ENCODE measurements around the gene ADAMTS8. TPM values are rescaled to one million over a fixed set of nuclear protein-coding genes. Genes with fewer than 3 reads are reported as not detected.
A peak's percentile ranks its signal among the peaks of the same experiment; 100 is the strongest.

The ADAMTS8 gene
- total RNA-seq, 1 donor from 2014 or later = 4.8 TPM

DNA sequence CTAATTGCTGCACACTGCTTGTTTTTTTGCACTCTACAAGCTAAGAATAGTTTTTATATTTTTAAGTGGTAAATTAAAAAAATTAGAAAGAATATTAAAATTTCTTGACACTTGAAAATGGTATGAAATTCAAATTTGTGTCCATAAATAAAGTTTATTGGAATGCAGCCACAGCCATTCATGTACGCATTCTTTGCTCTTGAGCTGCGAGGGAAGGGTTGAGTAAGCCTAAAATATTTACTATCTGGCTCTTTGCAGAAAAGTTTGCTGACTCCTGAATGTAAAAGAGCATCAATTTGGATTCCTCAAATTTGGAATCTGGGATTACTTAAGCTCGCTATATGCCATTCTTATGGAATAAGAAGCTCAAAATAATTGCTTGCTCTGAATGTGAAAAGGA, 3.4 kb upstream of the ADAMTS8 start:
- Mint-ChIP-seq H3K36me3 (no peaks in the 10 kb centered on the region), H3K4me3 (no peak overlapping the region), H3K27me3 (peaks cover 38% of the 10 kb centered on the region), H3K27ac (no peak overlapping the region), H3K9me3 (no peaks in the 10 kb centered on the region), H3K4me1 (ENCODE audit: unreplicated experiment) (peaks cover 13% of the 10 kb centered on the region)
- TF ChIP-seq, protein P1, sequence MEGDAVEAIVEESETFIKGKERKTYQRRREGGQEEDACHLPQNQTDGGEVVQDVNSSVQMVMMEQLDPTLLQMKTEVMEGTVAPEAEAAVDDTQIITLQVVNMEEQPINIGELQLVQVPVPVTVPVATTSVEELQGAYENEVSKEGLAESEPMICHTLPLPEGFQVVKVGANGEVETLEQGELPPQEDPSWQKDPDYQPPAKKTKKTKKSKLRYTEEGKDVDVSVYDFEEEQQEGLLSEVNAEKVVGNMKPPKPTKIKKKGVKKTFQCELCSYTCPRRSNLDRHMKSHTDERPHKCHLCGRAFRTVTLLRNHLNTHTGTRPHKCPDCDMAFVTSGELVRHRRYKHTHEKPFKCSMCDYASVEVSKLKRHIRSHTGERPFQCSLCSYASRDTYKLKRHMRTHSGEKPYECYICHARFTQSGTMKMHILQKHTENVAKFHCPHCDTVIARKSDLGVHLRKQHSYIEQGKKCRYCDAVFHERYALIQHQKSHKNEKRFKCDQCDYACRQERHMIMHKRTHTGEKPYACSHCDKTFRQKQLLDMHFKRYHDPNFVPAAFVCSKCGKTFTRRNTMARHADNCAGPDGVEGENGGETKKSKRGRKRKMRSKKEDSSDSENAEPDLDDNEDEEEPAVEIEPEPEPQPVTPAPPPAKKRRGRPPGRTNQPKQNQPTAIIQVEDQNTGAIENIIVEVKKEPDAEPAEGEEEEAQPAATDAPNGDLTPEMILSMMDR (conservative IDR thresholded peaks at IDR 0.05) = no peak
- no peak for DNase-seq (ENCODE audit: extremely low spot score, unreplicated experiment)

DNA sequence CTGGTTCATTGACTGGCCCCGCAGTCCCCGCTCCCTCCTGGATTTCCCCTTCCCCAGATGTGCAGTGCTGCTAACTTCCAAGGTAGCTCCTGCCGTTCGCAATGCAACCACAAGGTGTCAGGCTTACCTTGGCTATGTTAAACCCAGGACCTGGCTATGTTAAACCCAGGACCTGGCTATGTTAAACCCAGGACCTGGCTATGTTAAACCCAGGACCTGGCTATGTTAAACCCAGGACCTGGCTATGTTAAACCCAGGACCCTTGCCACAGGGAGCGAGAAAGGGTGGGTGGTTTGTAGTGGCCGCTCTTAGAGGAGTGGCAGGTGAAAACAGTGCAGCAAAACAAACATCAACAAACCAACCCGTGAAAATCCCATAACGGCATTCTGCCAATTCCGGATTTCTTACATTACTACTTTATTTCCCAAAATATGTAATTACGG, 2.9 kb upstream of the ADAMTS8 start:
- Mint-ChIP-seq H3K9me3 (no peaks in the 10 kb centered on the region), H3K36me3 (no peaks in the 10 kb centered on the region), H3K27me3 (peaks cover 42% of the 10 kb centered on the region), H3K4me1 (ENCODE audit: unreplicated experiment) (peaks cover 13% of the 10 kb centered on the region), H3K27ac (no peak overlapping the region), H3K4me3 (peak overlapping the region; percentile 61)
- no peak for DNase-seq (ENCODE audit: extremely low spot score, unreplicated experiment)
- TF ChIP-seq, protein P1 (conservative IDR thresholded peaks at IDR 0.05) = peak; percentile 78

DNA sequence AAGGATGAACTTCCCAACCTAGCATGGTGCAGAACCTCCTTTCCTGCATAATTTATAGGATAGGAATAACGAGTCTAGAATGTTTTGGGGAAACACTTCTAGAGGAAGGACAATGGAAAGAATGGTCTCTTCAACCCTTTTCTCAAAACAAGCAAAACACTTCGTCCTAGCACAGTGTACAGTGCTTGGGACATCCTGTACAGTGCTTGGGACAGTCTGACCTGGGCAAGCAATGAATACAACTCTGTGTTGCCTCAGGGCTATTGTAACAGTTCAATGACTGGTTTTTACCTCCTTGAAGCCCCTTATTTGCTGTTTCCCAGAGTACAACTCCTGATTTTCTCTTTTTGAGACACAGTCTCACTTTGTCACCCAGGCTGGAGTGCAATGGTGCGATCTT, 1.6 kb upstream of the ADAMTS8 start:
- Mint-ChIP-seq H3K9me3 (no peaks in the 10 kb centered on the region), H3K27ac (no peak overlapping the region), H3K4me1 (ENCODE audit: unreplicated experiment) (peaks cover 13% of the 10 kb centered on the region), H3K27me3 (peaks cover 56% of the 10 kb centered on the region), H3K36me3 (no peaks in the 10 kb centered on the region), H3K4me3 (peak overlapping the region; percentile 85)
- TF ChIP-seq, protein P1 (conservative IDR thresholded peaks at IDR 0.05) = no peak
- DNase-seq (ENCODE audit: extremely low spot score, unreplicated experiment) = no peak

DNA sequence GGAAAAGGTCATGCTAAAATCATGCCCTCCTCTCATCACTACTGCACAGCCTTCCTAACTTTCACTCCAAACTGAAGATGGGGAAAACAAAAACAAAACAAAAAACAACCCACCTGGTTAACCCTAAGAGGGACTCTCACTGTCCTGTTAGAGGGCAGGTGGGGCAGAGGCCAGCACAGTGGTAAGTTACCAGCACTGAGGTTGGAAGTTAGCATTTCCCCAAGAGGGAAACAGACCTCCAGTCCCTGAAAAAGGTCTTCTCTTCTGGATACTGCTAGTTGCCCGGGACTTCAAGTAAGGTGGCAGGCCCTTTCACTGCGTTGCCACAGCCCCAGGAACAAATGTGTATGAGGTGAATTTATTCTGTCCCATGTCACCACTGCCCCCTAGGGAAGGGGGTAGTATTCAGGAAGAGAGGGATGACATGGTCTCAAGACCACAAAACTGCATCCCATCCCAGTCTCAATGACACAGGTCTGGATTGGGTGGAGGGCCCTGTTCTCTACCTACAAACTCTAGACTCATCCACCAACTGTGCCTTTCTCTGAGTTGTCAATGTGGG, 792 bp upstream of the ADAMTS8 start:
- H3K36me3 Mint-ChIP-seq = no peaks in the 10 kb centered on the region
- TF ChIP-seq, protein P1 (conservative IDR thresholded peaks at IDR 0.05) = no peak
- H3K27me3 Mint-ChIP-seq = peaks cover 64% of the 10 kb centered on the region
- DNase-seq (ENCODE audit: extremely low spot score, unreplicated experiment) = no peak
- peak overlapping the region; percentile 18 for H3K27ac Mint-ChIP-seq
- peaks cover 13% of the 10 kb centered on the region for H3K4me1 Mint-ChIP-seq (ENCODE audit: unreplicated experiment)
- H3K9me3 Mint-ChIP-seq = no peaks in the 10 kb centered on the region
- peak overlapping the region; percentile 85 for H3K4me3 Mint-ChIP-seq

DNA sequence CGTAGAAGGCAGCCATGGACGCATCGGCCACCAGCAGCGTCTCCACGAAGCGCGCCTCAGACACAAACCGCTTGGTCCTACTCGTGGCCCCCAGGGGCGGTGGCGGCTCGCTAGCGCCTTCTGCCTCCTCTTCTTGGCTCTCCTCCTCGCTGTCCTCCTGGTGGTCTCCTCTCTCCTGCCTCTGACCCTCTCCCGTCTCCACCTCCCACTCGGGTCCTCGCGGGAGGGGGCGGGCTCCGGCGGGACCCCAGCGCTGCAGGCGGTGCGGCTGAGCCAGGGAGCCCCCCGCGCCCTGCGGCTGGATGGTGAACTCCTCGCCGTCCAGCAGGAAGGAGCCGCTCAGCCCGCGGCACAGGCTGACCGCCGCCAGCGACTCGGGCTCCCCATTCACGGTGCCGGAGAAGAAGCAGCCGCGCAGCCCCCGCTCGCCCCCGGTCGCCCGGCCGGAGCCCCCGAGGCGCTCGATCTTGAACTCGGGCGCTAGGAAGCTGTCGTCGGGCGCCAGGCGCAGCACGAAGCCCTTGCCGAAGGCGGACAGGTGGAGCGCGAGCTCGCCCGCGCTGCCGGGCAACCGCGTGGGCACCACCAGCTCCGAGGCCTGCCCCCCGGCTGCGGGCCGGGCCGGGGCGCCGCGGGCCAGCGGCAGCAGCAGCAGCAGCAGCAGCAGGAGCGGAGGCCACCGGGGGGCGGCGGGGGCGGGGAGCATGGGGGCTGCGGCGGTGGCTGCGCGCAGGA, 661 bp downstream of the ADAMTS8 start:
- H3K36me3 Mint-ChIP-seq = no peaks in the 10 kb centered on the region
- peaks cover 13% of the 10 kb centered on the region for H3K4me1 Mint-ChIP-seq (ENCODE audit: unreplicated experiment)
- TF ChIP-seq, protein P1 (conservative IDR thresholded peaks at IDR 0.05) = peak; percentile 62
- H3K9me3 Mint-ChIP-seq = no peaks in the 10 kb centered on the region
- H3K4me3 Mint-ChIP-seq = peak overlapping the region; percentile 84
- peaks cover 72% of the 10 kb centered on the region for H3K27me3 Mint-ChIP-seq
- no peak for DNase-seq (ENCODE audit: extremely low spot score, unreplicated experiment)
- no peak overlapping the region for H3K27ac Mint-ChIP-seq

Measured in type B pancreatic cell (in vitro differentiated cells).